ENCODE data around the gene ACOXL.

The ACOXL gene

GRCh38 chr2:111119822-111120252 lies 387.5 kb downstream of the ACOXL start:
- no peak for DNase-seq (ENCODE audit: insufficient read length, low spot score)
- FAIRE-seq = no peak

- DNase-seq (ENCODE audit: insufficient read length, low spot score) (peak; percentile 88), FAIRE-seq (peak; percentile 88)
These were observed 388.1 kb downstream of the ACOXL start, which contains the start of gene BCL2L11 for GRCh38 chr2:111120253-111121027. TSS of gene BCL2L11 (plus strand) at chr2:111120914. CDS start at chr2:111123746, 2,832 bp downstream.

GRCh38 chr2:111121028-111121827 lies 388.9 kb downstream of the ACOXL start:
- FAIRE-seq = no peak

GRCh38 chr2:111121828-111122630 lies 389.7 kb downstream of the ACOXL start:
- peak; percentile 82 for DNase-seq (ENCODE audit: insufficient read length, low spot score)
- peak; percentile 88 for FAIRE-seq

More at GRCh38 chr2:111121028-111121827, 388.9 kb downstream of the ACOXL start:
- no peak for DNase-seq (ENCODE audit: insufficient read length, low spot score)

- peak; percentile 48 for DNase-seq (ENCODE audit: insufficient read length, low spot score)
- FAIRE-seq = peak; percentile 28
These were observed 390.5 kb downstream of the ACOXL start for GRCh38 chr2:111122631-111123421.

GRCh38 chr2:111123751-111124150 lies 391.4 kb downstream of the ACOXL start:
- no peak for FAIRE-seq
- DNase-seq (ENCODE audit: insufficient read length, low spot score) = no peak

GRCh38 chr2:111126581-111126980 lies 394.2 kb downstream of the ACOXL start:
- no peak for DNase-seq (ENCODE audit: insufficient read length, low spot score)
- no peak for FAIRE-seq

GRCh38 chr2:111127351-111127750 lies 395.0 kb downstream of the ACOXL start:
- FAIRE-seq (no peak), DNase-seq (ENCODE audit: insufficient read length, low spot score) (no peak)

GRCh38 chr2:111128096-111128495 lies 395.7 kb downstream of the ACOXL start:
- DNase-seq (ENCODE audit: insufficient read length, low spot score) (no peak), FAIRE-seq (no peak)

GRCh38 chr2:111133603-111134002 lies 401.2 kb downstream of the ACOXL start:
- FAIRE-seq = no peak
- no peak for DNase-seq (ENCODE audit: insufficient read length, low spot score)

- FAIRE-seq (no peak), DNase-seq (ENCODE audit: insufficient read length, low spot score) (no peak)
These were observed 401.7 kb downstream of the ACOXL start for GRCh38 chr2:111134055-111134454.

- DNase-seq (ENCODE audit: insufficient read length, low spot score) (no peak), FAIRE-seq (no peak)
These were observed 403.0 kb downstream of the ACOXL start for GRCh38 chr2:111135237-111135909.

GRCh38 chr2:111135910-111136297 lies 403.5 kb downstream of the ACOXL start:
- no peak for DNase-seq (ENCODE audit: insufficient read length, low spot score)
- no peak for FAIRE-seq

- no peak for FAIRE-seq
- no peak for DNase-seq (ENCODE audit: insufficient read length, low spot score)
These were observed 406.5 kb downstream of the ACOXL start for GRCh38 chr2:111138839-111139238.

- DNase-seq (ENCODE audit: insufficient read length, low spot score) (no peak), FAIRE-seq (no peak)
These were observed 407.4 kb downstream of the ACOXL start for GRCh38 chr2:111139637-111140317.

GRCh38 chr2:111140815-111141214 lies 408.4 kb downstream of the ACOXL start:
- DNase-seq (ENCODE audit: insufficient read length, low spot score) (no peak), FAIRE-seq (no peak)

- no peak for FAIRE-seq
- DNase-seq (ENCODE audit: insufficient read length, low spot score) = no peak
These were observed 409.7 kb downstream of the ACOXL start for GRCh38 chr2:111142101-111142500.

- no peak for DNase-seq (ENCODE audit: insufficient read length, low spot score)
- FAIRE-seq = no peak
These were observed 410.9 kb downstream of the ACOXL start for GRCh38 chr2:111143107-111143842.
